Prostate gland (tissue), 1 donor: ENCODE data around the gene LRFN4.

ENCODE experiments used
- POLR2A ChIP-seq: fragments of 450-650 bp; IDR thresholded peaks from one replicate; pipeline ENCODE4 v1.6.1; 2016; ENCODE audit warnings: antibody characterized with exemption, mild to moderate bottlenecking
- POLR2AphosphoS5 ChIP-seq: sonication (generic); formaldehyde crosslinking; IDR thresholded peaks from one replicate; pipeline ENCODE4 v1.6.1; 2017; ENCODE audit warnings: antibody characterized with exemption

DNA sequence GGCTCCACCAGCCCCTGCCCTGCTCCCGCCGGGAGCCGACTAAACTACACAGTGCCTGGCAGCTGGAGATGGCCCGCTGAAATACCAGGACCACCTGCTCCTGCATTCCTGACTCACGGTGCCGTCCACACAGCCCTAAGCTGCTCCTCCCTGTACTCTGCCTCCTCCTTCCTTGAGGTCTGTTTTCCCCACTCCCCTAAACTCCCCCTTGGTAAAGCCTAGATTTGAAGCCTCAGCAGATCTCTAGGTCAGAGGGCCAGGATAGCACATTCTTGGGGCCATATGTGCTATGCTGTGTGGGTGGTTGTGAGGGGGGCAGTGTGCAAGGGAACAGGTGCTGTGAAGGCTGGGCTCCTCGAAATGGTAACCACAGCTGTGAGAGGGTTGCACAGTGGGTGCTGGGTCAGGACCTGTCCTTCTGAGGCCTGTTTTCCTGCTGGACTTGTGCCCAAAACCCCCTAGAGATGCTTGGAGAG lies 9.7 kb downstream of the LRFN4 start:
- TF ChIP-seq POLR2A: no peak
- no peak for TF ChIP-seq POLR2AphosphoS5
